Neural cell (in vitro differentiated cells): ENCODE results near the gene PRKCA. TPM values are rescaled to one million over a fixed set of nuclear protein-coding genes. Genes with fewer than 3 reads are reported as not detected.

Source experiments
- H2AFZ ChIP-seq: fragments of 200-600, 300-800 bp; sonication (generic), shearing (Covaris generic); 2 replicates; pipeline ENCODE4 v1.6.0; 2014; ENCODE audit warnings: low read depth, mild to moderate bottlenecking, antibody characterized with exemption, low read length, moderate library complexity
- H3F3A ChIP-seq: fragments of 200-600 bp; shearing (Covaris generic); 2 replicates; pipeline ENCODE4 v1.6.1; 2016; ENCODE audit warnings: mild to moderate bottlenecking, moderate library complexity, mixed read lengths, antibody characterized with exemption, low read length; ENCODE audit not compliant: insufficient read depth, poor library complexity, severe bottlenecking
- H3K27ac ChIP-seq: fragments of 200-600, 300-800 bp; sonication (generic), shearing (Covaris generic); 2 replicates; pipeline ENCODE4 v1.5.1; 2014; ENCODE audit warnings: mild to moderate bottlenecking, low read length, moderate library complexity
- H3K27me3 ChIP-seq: fragments of 300-800, 200-600 bp; sonication (generic), shearing (Covaris generic); 2 replicates; pipeline ENCODE4 v1.6.0; 2014; ENCODE audit warnings: mild to moderate bottlenecking, low read depth, low read length, moderate library complexity; ENCODE audit not compliant: insufficient read depth
- H3K36me3 ChIP-seq: fragments of 300-800, 200-600 bp; sonication (generic), shearing (Covaris generic); 2 replicates; pipeline ENCODE4 v1.5.1; 2014; ENCODE audit warnings: mild to moderate bottlenecking, antibody characterized with exemption, low read length, moderate library complexity; ENCODE audit not compliant: insufficient read depth
- H3K4me2 ChIP-seq: fragments of 300-800, 200-600 bp; sonication (generic), shearing (Covaris generic); 2 replicates; pipeline ENCODE4 v1.6.0; 2014; ENCODE audit warnings: mild to moderate bottlenecking, low read length
- H3K4me3 ChIP-seq: fragments of 300-800, 200-600 bp; sonication (generic), shearing (Covaris generic); 2 replicates; pipeline ENCODE4 v1.5.1; 2014; ENCODE audit warnings: mild to moderate bottlenecking, low read length, moderate library complexity
- H3K79me2 ChIP-seq: fragments of 200-600 bp; shearing (Covaris generic); replicated peaks from 2 replicates; pipeline ENCODE4 v1.6.0; 2014; ENCODE audit warnings: mild to moderate bottlenecking, low read length, moderate library complexity; ENCODE audit not compliant: insufficient read depth
- H3K9ac ChIP-seq: fragments of 300-800, 200-600 bp; sonication (generic), shearing (Covaris generic); 2 replicates; pipeline ENCODE4 v1.6.1; 2016; ENCODE audit warnings: mild to moderate bottlenecking, low read length, mixed read lengths
- H3K9me2 ChIP-seq: fragments of 200-600 bp; shearing (Covaris generic); 2 replicates; pipeline ENCODE4 v1.6.1; 2016; ENCODE audit warnings: mild to moderate bottlenecking, low read length, mixed read lengths; ENCODE audit not compliant: insufficient read depth
- H3K9me3 ChIP-seq: fragments of 200-600, 300-800 bp; sonication (generic), shearing (Covaris generic); 2 replicates; pipeline ENCODE4 v1.6.1; 2016; ENCODE audit warnings: mild to moderate bottlenecking, mixed run types, low read length, moderate library complexity, mixed read lengths
- H4K20me1 ChIP-seq: fragments of 200-600 bp; shearing (Covaris generic); 2 replicates; pipeline ENCODE4 v1.6.1; 2016; ENCODE audit warnings: mild to moderate bottlenecking, mixed run types; ENCODE audit not compliant: insufficient read depth
- CTCF ChIP-seq: fragments of 450-650 bp; IDR thresholded peaks from 2 replicates; pipeline ENCODE4 v1.5.1; 2014; ENCODE audit warnings: antibody characterized with exemption, mild to moderate bottlenecking, moderate library complexity; ENCODE audit not compliant: poor library complexity, severe bottlenecking
- EP300 ChIP-seq: fragments of 450-650 bp; conservative IDR thresholded peaks from 2 replicates; pipeline ENCODE4 v1.6.1; 2014; ENCODE audit warnings: antibody characterized with exemption, mild to moderate bottlenecking, moderate library complexity; ENCODE audit not compliant: poor library complexity, severe bottlenecking
- EZH2 ChIP-seq: fragments of 200-600, 300-800 bp; shearing (Covaris generic), sonication (generic); IDR thresholded peaks from 2 replicates; pipeline ENCODE4 v1.6.1; 2014; ENCODE audit warnings: antibody characterized with exemption, low read length, borderline replicate concordance, mild to moderate bottlenecking; ENCODE audit not compliant: insufficient read depth, poor library complexity, severe bottlenecking
- MXI1 ChIP-seq: fragments of 450-650 bp; conservative IDR thresholded peaks from 2 replicates; pipeline ENCODE4 v1.6.1; 2014; ENCODE audit warnings: antibody characterized with exemption, mild to moderate bottlenecking; ENCODE audit not compliant: poor library complexity, severe bottlenecking
- POLR2AphosphoS5 ChIP-seq: IDR thresholded peaks from 2 replicates; pipeline ENCODE4 v1.6.1; 2012
- RAD21 ChIP-seq: fragments of 450-650 bp; conservative IDR thresholded peaks from 2 replicates; pipeline ENCODE4 v1.6.1; 2014; ENCODE audit warnings: antibody characterized with exemption, mild to moderate bottlenecking, moderate library complexity
- REST ChIP-seq: IDR thresholded peaks from 2 replicates; pipeline ENCODE4 v1.6.1; 2012; ENCODE audit warnings: borderline replicate concordance
- SMC3 ChIP-seq: fragments of 450-650 bp; conservative IDR thresholded peaks from 2 replicates; pipeline ENCODE4 v1.6.1; 2014; ENCODE audit warnings: antibody characterized with exemption, mild to moderate bottlenecking, moderate library complexity; ENCODE audit not compliant: poor library complexity
- TAF1 ChIP-seq: IDR thresholded peaks from 2 replicates; pipeline ENCODE4 v1.6.1; 2012; ENCODE audit warnings: low read depth
- polyA plus RNA-seq: library from polyadenylated mRNA; depleted of rRNA; stranded (reverse); fragments of >200 nt; gene quantifications from 2 replicates; pipeline ENCODE4 v1.2.3, GENCODE V29; 2014

Gene PRKCA
- polyA plus RNA-seq, 1 donor from 2014 or later: 5.9 TPM

GRCh38 chr17:66523378-66524200, 221.2 kb downstream of the PRKCA start:
- no peak overlapping the region for H2AFZ ChIP-seq
- H3K9me2 ChIP-seq: no peaks in the 10 kb centered on the region
- H3F3A ChIP-seq: no peaks in the 10 kb centered on the region
- H4K20me1 ChIP-seq: no peaks in the 10 kb centered on the region
- H3K27me3 ChIP-seq: no peaks in the 10 kb centered on the region
- H3K9me3 ChIP-seq: no peaks in the 10 kb centered on the region
- no peaks in the 10 kb centered on the region for H3K79me2 ChIP-seq
- TF ChIP-seq EZH2 (no peak), TAF1 (no peak), POLR2AphosphoS5 (no peak), EP300 (no peak), CTCF (no peak), SMC3 (no peak), REST (no peak), MXI1 (no peak), RAD21 (no peak)
- H3K27ac ChIP-seq: no peak overlapping the region
- no peak overlapping the region for H3K9ac ChIP-seq
- H3K4me2 ChIP-seq: no peak overlapping the region
- H3K36me3 ChIP-seq: no peaks in the 10 kb centered on the region
- H3K4me3 ChIP-seq: no peak overlapping the region

DNA sequence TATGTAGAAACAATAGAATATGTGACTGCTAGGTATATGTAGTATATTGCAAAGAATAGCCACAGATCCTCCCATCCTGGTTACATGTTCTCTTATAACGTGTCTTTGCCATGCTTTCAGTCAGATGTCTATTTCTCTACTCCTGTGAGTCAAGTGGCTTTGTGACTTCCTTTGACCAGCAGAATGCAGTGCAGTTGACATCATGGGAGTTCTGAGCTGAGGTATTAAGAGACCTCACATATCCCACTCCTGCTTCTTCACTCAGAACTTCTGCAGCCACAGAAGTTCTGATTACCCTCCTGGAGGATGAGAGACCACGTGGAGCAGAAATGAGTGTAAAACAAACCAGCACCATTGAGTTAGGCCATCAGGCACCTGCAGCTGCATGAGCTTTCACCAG, 222.5 kb downstream of the PRKCA start:
- H2AFZ ChIP-seq: no peak overlapping the region
- no peak overlapping the region for H3K4me3 ChIP-seq
- no peak overlapping the region for H3K27ac ChIP-seq
- no peaks in the 10 kb centered on the region for H3K9me3 ChIP-seq
- no peak overlapping the region for H3K4me2 ChIP-seq
- H3K9ac ChIP-seq: no peak overlapping the region
- no peaks in the 10 kb centered on the region for H3K79me2 ChIP-seq
- no peaks in the 10 kb centered on the region for H3K9me2 ChIP-seq
- H3F3A ChIP-seq: no peaks in the 10 kb centered on the region
- no peaks in the 10 kb centered on the region for H3K36me3 ChIP-seq
- TF ChIP-seq MXI1 (no peak), REST (no peak), POLR2AphosphoS5 (no peak), RAD21 (no peak), TAF1 (no peak), EP300 (no peak), EZH2 (no peak), SMC3 (no peak), CTCF (no peak)
- H4K20me1 ChIP-seq: no peaks in the 10 kb centered on the region
- no peaks in the 10 kb centered on the region for H3K27me3 ChIP-seq
